Neural cell (in vitro differentiated cells): ENCODE data around the gene TMPRSS2. TPM values are rescaled to one million over a fixed set of nuclear protein-coding genes. Genes with fewer than 3 reads are reported as not detected.

ENCODE experiments used
- H2AFZ ChIP-seq: fragments of 200-600, 300-800 bp; sonication (generic), shearing (Covaris generic); 2 replicates; pipeline ENCODE4 v1.6.0; 2014; ENCODE audit warnings: low read depth, mild to moderate bottlenecking, antibody characterized with exemption, low read length, moderate library complexity
- H3F3A ChIP-seq: fragments of 200-600 bp; shearing (Covaris generic); 2 replicates; pipeline ENCODE4 v1.6.1; 2016; ENCODE audit warnings: mild to moderate bottlenecking, moderate library complexity, mixed read lengths, antibody characterized with exemption, low read length; ENCODE audit not compliant: insufficient read depth, poor library complexity, severe bottlenecking
- H3K27ac ChIP-seq: fragments of 200-600, 300-800 bp; sonication (generic), shearing (Covaris generic); 2 replicates; pipeline ENCODE4 v1.5.1; 2014; ENCODE audit warnings: mild to moderate bottlenecking, low read length, moderate library complexity
- H3K27me3 ChIP-seq: fragments of 300-800, 200-600 bp; sonication (generic), shearing (Covaris generic); 2 replicates; pipeline ENCODE4 v1.6.0; 2014; ENCODE audit warnings: mild to moderate bottlenecking, low read depth, low read length, moderate library complexity; ENCODE audit not compliant: insufficient read depth
- H3K36me3 ChIP-seq: fragments of 300-800, 200-600 bp; sonication (generic), shearing (Covaris generic); 2 replicates; pipeline ENCODE4 v1.5.1; 2014; ENCODE audit warnings: mild to moderate bottlenecking, antibody characterized with exemption, low read length, moderate library complexity; ENCODE audit not compliant: insufficient read depth
- H3K4me2 ChIP-seq: fragments of 300-800, 200-600 bp; sonication (generic), shearing (Covaris generic); 2 replicates; pipeline ENCODE4 v1.6.0; 2014; ENCODE audit warnings: mild to moderate bottlenecking, low read length
- H3K4me3 ChIP-seq: fragments of 300-800, 200-600 bp; sonication (generic), shearing (Covaris generic); 2 replicates; pipeline ENCODE4 v1.5.1; 2014; ENCODE audit warnings: mild to moderate bottlenecking, low read length, moderate library complexity
- H3K79me2 ChIP-seq: fragments of 200-600 bp; shearing (Covaris generic); replicated peaks from 2 replicates; pipeline ENCODE4 v1.6.0; 2014; ENCODE audit warnings: mild to moderate bottlenecking, low read length, moderate library complexity; ENCODE audit not compliant: insufficient read depth
- H3K9ac ChIP-seq: fragments of 300-800, 200-600 bp; sonication (generic), shearing (Covaris generic); 2 replicates; pipeline ENCODE4 v1.6.1; 2016; ENCODE audit warnings: mild to moderate bottlenecking, low read length, mixed read lengths
- H3K9me2 ChIP-seq: fragments of 200-600 bp; shearing (Covaris generic); 2 replicates; pipeline ENCODE4 v1.6.1; 2016; ENCODE audit warnings: mild to moderate bottlenecking, low read length, mixed read lengths; ENCODE audit not compliant: insufficient read depth
- H3K9me3 ChIP-seq: fragments of 200-600, 300-800 bp; sonication (generic), shearing (Covaris generic); 2 replicates; pipeline ENCODE4 v1.6.1; 2016; ENCODE audit warnings: mild to moderate bottlenecking, mixed run types, low read length, moderate library complexity, mixed read lengths
- H4K20me1 ChIP-seq: fragments of 200-600 bp; shearing (Covaris generic); 2 replicates; pipeline ENCODE4 v1.6.1; 2016; ENCODE audit warnings: mild to moderate bottlenecking, mixed run types; ENCODE audit not compliant: insufficient read depth
- CTCF ChIP-seq: fragments of 450-650 bp; IDR thresholded peaks from 2 replicates; pipeline ENCODE4 v1.5.1; 2014; ENCODE audit warnings: antibody characterized with exemption, mild to moderate bottlenecking, moderate library complexity; ENCODE audit not compliant: poor library complexity, severe bottlenecking
- EP300 ChIP-seq: fragments of 450-650 bp; conservative IDR thresholded peaks from 2 replicates; pipeline ENCODE4 v1.6.1; 2014; ENCODE audit warnings: antibody characterized with exemption, mild to moderate bottlenecking, moderate library complexity; ENCODE audit not compliant: poor library complexity, severe bottlenecking
- EZH2 ChIP-seq: fragments of 200-600, 300-800 bp; shearing (Covaris generic), sonication (generic); IDR thresholded peaks from 2 replicates; pipeline ENCODE4 v1.6.1; 2014; ENCODE audit warnings: antibody characterized with exemption, low read length, borderline replicate concordance, mild to moderate bottlenecking; ENCODE audit not compliant: insufficient read depth, poor library complexity, severe bottlenecking
- MXI1 ChIP-seq: fragments of 450-650 bp; conservative IDR thresholded peaks from 2 replicates; pipeline ENCODE4 v1.6.1; 2014; ENCODE audit warnings: antibody characterized with exemption, mild to moderate bottlenecking; ENCODE audit not compliant: poor library complexity, severe bottlenecking
- POLR2AphosphoS5 ChIP-seq: IDR thresholded peaks from 2 replicates; pipeline ENCODE4 v1.6.1; 2012
- RAD21 ChIP-seq: fragments of 450-650 bp; conservative IDR thresholded peaks from 2 replicates; pipeline ENCODE4 v1.6.1; 2014; ENCODE audit warnings: antibody characterized with exemption, mild to moderate bottlenecking, moderate library complexity
- REST ChIP-seq: IDR thresholded peaks from 2 replicates; pipeline ENCODE4 v1.6.1; 2012; ENCODE audit warnings: borderline replicate concordance
- SMC3 ChIP-seq: fragments of 450-650 bp; conservative IDR thresholded peaks from 2 replicates; pipeline ENCODE4 v1.6.1; 2014; ENCODE audit warnings: antibody characterized with exemption, mild to moderate bottlenecking, moderate library complexity; ENCODE audit not compliant: poor library complexity
- TAF1 ChIP-seq: IDR thresholded peaks from 2 replicates; pipeline ENCODE4 v1.6.1; 2012; ENCODE audit warnings: low read depth
- polyA plus RNA-seq: library from polyadenylated mRNA; depleted of rRNA; stranded (reverse); fragments of >200 nt; gene quantifications from 2 replicates; pipeline ENCODE4 v1.2.3, GENCODE V29; 2014

Gene TMPRSS2
- polyA plus RNA-seq, 1 donor from 2014 or later, result not detected

- H3K4me3 ChIP-seq, result no peak overlapping the region
- TF ChIP-seq REST (no peak), POLR2AphosphoS5 (no peak), CTCF (no peak), EP300 (no peak), SMC3 (no peak), EZH2 (no peak), TAF1 (no peak), MXI1 (no peak), RAD21 (no peak)
Measured at GRCh38 chr21:41446586-41446985, 61.4 kb downstream of the TMPRSS2 start.

GRCh38 chr21:41445465-41445862 is 62.5 kb downstream of the TMPRSS2 start:
- no peak overlapping the region for H2AFZ ChIP-seq
- no peaks in the 10 kb centered on the region for H4K20me1 ChIP-seq
- no peak overlapping the region for H3K27ac ChIP-seq
- no peak overlapping the region for H3K4me3 ChIP-seq
- no peaks in the 10 kb centered on the region for H3F3A ChIP-seq
- no peaks in the 10 kb centered on the region for H3K36me3 ChIP-seq
- no peaks in the 10 kb centered on the region for H3K9me3 ChIP-seq
- H3K9ac ChIP-seq, result no peak overlapping the region
- H3K79me2 ChIP-seq, result no peaks in the 10 kb centered on the region
- no peaks in the 10 kb centered on the region for H3K27me3 ChIP-seq
- no peak for TF ChIP-seq POLR2AphosphoS5
- no peak for TF ChIP-seq SMC3
- no peak for TF ChIP-seq EP300
- TF ChIP-seq REST, result no peak
- no peak for TF ChIP-seq CTCF
- TF ChIP-seq RAD21, result no peak
- H3K4me2 ChIP-seq, result no peak overlapping the region
- H3K9me2 ChIP-seq, result no peaks in the 10 kb centered on the region

More at GRCh38 chr21:41446586-41446985, 61.4 kb downstream of the TMPRSS2 start:
- Histone ChIP-seq H3F3A (no peaks in the 10 kb centered on the region), H3K9ac (no peak overlapping the region), H3K9me2 (no peaks in the 10 kb centered on the region), H3K27ac (no peak overlapping the region), H3K36me3 (no peaks in the 10 kb centered on the region), H2AFZ (no peak overlapping the region), H3K27me3 (no peaks in the 10 kb centered on the region), H4K20me1 (no peaks in the 10 kb centered on the region), H3K4me2 (no peak overlapping the region), H3K79me2 (no peaks in the 10 kb centered on the region), H3K9me3 (no peaks in the 10 kb centered on the region)
